M059J (cell line): Measurements from ENCODE around the gene ZNF628. TPM values are rescaled to one million over a fixed set of nuclear protein-coding genes. Genes with fewer than 3 reads are reported as not detected.

ENCODE experiments used
- DNase-seq: peaks from one replicate; pipeline ENCODE4 v3.0.0-alpha.2; 2012; ENCODE audit warnings: low read depth
- total RNA-seq: library from RNA; depleted of rRNA; stranded (reverse); fragments of >200 nt; shearing (Covaris generic); gene quantifications from 2 replicates; pipeline ENCODE4 v1.2.3, GENCODE V29; 2014; rRNA removed

ZNF628 gene
- total RNA-seq, 1 experiment from 2014 or later: 8.8 TPM

DNA sequence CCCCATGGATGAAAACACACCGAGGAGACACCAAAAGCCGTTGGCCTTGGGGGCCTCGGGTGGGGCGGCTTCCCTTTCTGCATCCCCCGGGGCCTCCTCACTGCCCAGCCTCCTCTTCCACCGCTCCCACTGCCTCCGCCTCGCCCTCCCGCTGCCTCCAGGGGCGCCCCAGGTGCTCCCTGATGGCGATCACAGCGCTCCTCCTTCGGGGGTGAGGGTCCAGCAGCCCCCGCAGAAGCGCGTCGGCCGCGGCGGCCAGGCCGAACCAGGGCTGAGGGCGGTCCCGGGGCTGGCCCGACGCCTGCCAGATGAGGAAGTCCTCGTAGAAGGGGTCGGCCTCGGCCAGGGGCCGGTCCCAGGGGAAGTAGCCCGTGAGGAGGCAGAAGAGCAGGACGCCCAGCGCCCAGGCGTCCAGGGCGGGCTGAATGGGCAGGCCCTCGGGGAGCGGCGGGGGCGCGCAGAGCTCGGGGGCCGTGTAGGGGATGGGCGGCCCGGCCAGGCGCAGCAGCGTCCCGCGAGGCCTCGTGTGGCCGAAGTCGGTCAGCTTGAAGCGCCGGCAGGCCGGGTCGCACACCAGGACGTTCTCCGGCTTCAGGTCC lies 53.3 kb downstream of the ZNF628 start:
- DNase-seq: no peak

- DNase-seq: no peak
These were observed 54.6 kb downstream of the ZNF628 start for GRCh38 chr19:55530996-55531395.

Other genes starting within 250 kb of the ZNF628 start
- 1.2 and 1.7 TPM in 2 replicates for gene TMEM86B, start 247.9 kb upstream of the ZNF628 start, total RNA-seq
- 23.9 and 48.8 TPM in 2 replicates for gene PPP6R1, start 217.6 kb upstream of the ZNF628 start, total RNA-seq
- 25.5 and 37.2 TPM in 2 replicates for gene HSPBP1, start 196.5 kb upstream of the ZNF628 start, total RNA-seq
- 0.17 and 2.7 TPM in 2 replicates for gene BRSK1, start 192.6 kb upstream of the ZNF628 start, total RNA-seq
- gene TMEM150B, start 151.3 kb upstream of the ZNF628 start, total RNA-seq: not detected in 2 replicates
- 5.2 and 10.0 TPM in 2 replicates for gene KMT5C, start 136.7 kb upstream of the ZNF628 start, total RNA-seq
- 0.30 TPM in 1 of 2 replicates, not detected in the other for gene COX6B2, start 121.9 kb upstream of the ZNF628 start, total RNA-seq
- gene GARIN5B, start 113.4 kb upstream of the ZNF628 start, total RNA-seq: not detected in 2 replicates
- gene IL11, start 106.2 kb upstream of the ZNF628 start, total RNA-seq: 23.0 and 39.1 TPM in 2 replicates
- 0.22 TPM in 1 of 2 replicates, not detected in the other for gene TMEM190, start 99.8 kb upstream of the ZNF628 start, total RNA-seq
- gene TMEM238, start 92.3 kb upstream of the ZNF628 start, total RNA-seq: 1.1 and 1.2 TPM in 2 replicates
- 452 and 738 TPM in 2 replicates for gene RPL28, start 90.7 kb upstream of the ZNF628 start, total RNA-seq
- 192 and 378 TPM in 2 replicates for gene UBE2S, start 68.8 kb upstream of the ZNF628 start, total RNA-seq
- not detected in 2 replicates for gene SHISA7, start 33.3 kb upstream of the ZNF628 start, total RNA-seq
- 123 and 134 TPM in 2 replicates for gene ISOC2, start 15.0 kb upstream of the ZNF628 start, total RNA-seq
- gene C19orf85, start 11.9 kb upstream of the ZNF628 start, total RNA-seq: not detected in 2 replicates
- gene NAT14, start 8.6 kb downstream of the ZNF628 start, total RNA-seq: 14.4 and 26.1 TPM in 2 replicates
- 1.8 and 7.2 TPM in 2 replicates for gene SSC5D, start 11.8 kb downstream of the ZNF628 start, total RNA-seq
- 0.20 TPM in 1 of 2 replicates, not detected in the other for gene SBK2, start 60.5 kb downstream of the ZNF628 start, total RNA-seq
- gene SBK3, start 68.9 kb downstream of the ZNF628 start, total RNA-seq: not detected in 2 replicates
- gene ZNF579, start 104.2 kb downstream of the ZNF628 start, total RNA-seq: 1.6 and 4.3 TPM in 2 replicates
- gene FIZ1, start 122.9 kb downstream of the ZNF628 start, total RNA-seq: 0.81 and 6.3 TPM in 2 replicates
- gene ZNF524, start 123.7 kb downstream of the ZNF628 start, total RNA-seq: 11.7 and 14.7 TPM in 2 replicates
- gene ZNF865, start 129.0 kb downstream of the ZNF628 start, total RNA-seq: 1.4 and 2.5 TPM in 2 replicates
- 2.2 and 5.1 TPM in 2 replicates for gene ZNF784, start 147.9 kb downstream of the ZNF628 start, total RNA-seq
- 18.2 and 20.9 TPM in 2 replicates for gene ZNF580, start 164.4 kb downstream of the ZNF628 start, total RNA-seq
- 12.6 and 15.9 TPM in 2 replicates for gene ZNF581, start 167.0 kb downstream of the ZNF628 start, total RNA-seq
- 4.9 and 5.1 TPM in 2 replicates for gene CCDC106, start 171.6 kb downstream of the ZNF628 start, total RNA-seq
- gene U2AF2, start 178.4 kb downstream of the ZNF628 start, total RNA-seq: 140 and 148 TPM in 2 replicates
- gene EPN1, start 198.6 kb downstream of the ZNF628 start, total RNA-seq: 27.7 and 102 TPM in 2 replicates